GM21360 (cell line): ENCODE results near the gene TNFRSF17.

Source experiments
- ATAC-seq: cut with Tn5 transposase; IDR thresholded peaks from one replicate; pipeline ENCODE4 v1.9.1; 2021; ENCODE audit warnings: mild to moderate bottlenecking, moderate library complexity; ENCODE audit not compliant: unreplicated experiment

The TNFRSF17 gene

GRCh38 chr16:12000032-12000431 lies 35.0 kb downstream of the TNFRSF17 start:
- ATAC-seq = no peak

DNA sequence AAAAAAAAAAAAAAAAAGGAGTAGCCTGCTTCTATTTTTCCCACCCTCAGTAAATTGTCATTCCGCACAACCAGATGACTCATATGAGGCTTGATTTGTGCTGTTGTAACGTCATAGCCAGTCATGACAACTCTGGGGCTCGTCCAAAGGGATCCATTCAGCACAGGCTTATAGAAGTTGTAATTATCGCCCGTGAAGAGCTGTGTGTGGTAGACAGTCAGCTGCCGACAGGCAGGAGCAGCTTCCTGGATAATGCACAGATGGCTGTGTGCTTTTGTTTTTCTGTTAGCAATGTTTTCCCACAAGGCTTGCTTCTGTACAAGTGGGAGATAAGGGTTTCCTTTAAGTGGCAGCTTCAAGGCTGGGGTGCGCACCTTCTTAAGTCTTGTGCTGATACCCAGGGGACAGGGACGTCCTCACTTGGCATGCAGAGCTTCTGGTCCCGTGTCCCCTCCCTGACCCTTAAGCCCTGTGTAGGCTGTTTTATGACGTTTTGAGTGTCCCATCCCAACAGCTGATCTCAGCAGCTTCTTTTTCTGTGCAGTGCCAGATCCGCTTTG lies 37.5 kb downstream of the TNFRSF17 start:
- no peak for ATAC-seq

DNA sequence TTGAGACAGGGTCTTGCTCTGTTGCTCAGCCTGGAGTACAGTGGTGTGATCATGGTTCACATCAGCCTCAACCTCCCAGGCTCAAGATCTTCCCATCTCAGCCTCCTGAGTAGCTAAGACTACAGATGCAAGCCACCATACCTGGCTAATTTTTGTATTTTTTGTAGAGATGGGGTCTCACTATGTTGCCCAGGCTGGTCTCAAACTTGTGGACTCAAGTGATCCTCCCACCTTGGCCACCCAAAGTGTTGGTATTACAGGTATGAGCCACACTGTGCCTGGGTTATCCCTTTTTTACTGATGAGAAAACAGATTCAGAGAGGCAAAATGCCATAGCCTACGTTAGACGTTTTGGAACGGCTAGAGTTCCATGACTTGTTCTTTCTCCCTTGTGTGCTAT lies 41.6 kb downstream of the TNFRSF17 start:
- no peak for ATAC-seq

DNA sequence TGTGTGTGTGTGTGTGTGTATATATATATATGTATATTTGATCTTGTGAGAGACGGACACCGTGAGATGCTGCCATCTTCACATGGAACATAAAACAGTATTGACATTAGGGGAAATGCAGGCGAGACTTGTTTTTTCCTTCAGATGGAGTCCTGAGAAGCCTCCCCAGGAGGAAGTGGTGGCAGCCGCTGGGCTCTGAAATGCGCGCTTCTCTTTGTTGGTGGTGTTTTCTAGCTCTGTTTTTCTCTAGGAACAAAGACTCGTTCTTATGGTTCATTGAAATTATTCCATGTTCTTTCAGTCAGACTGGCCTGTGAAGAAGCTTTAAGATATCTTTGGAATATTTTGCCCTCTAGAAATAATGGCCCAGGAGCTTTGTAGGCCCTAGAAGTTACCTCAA lies 44.5 kb downstream of the TNFRSF17 start:
- no peak for ATAC-seq

DNA sequence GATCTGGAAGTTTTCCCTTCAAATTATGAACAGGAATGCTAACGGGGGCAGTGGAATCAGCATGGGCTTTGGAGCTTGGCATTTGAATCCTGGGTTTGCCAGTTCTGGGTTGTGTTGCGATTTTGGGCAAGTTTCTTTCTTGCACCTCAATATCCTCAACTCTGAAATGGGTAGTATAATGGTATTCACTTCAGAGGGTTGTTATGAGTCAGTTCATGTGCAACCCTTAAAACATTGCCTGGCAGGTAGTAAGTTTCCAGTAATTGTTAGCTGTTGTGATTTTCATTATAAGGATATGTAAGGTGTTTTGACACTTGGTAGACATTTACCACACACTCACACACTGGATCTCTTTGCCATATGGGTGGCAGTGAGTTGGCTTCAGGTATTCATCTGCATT lies 44.9 kb downstream of the TNFRSF17 start:
- ATAC-seq = no peak

- no peak for ATAC-seq
These were observed 45.6 kb downstream of the TNFRSF17 start for GRCh38 chr16:12010388-12011251.

- ATAC-seq = no peak
These were observed 46.6 kb downstream of the TNFRSF17 start for GRCh38 chr16:12011565-12011964.

GRCh38 chr16:12016291-12016947 lies 51.4 kb downstream of the TNFRSF17 start:
- no peak for ATAC-seq

- no peak for ATAC-seq
These were observed 52.5 kb downstream of the TNFRSF17 start for GRCh38 chr16:12017558-12017957.
